HEK293T (cell line): Measurements from ENCODE around the gene HLCS.
"Not testable (repeated sequence)": the region's sequence is repeated elsewhere in the genome, so short reads cannot be mapped to it uniquely, and the experiment has no call there.

ENCODE experiments used
- CTCF ChIA-PET: fragments of 350-600 bp; formaldehyde crosslinking; extraction: SDS; loops from one replicate; lab custom pipeline; 2021; ENCODE audit warnings: antibody characterized with exemption, inconsistent platforms; lab: Yijun Ruan, JAX
- POLR2A ChIA-PET: fragments of 350-600 bp; formaldehyde crosslinking; extraction: SDS; loops from one replicate; lab custom pipeline; 2020; ENCODE audit warnings: antibody characterized with exemption, inconsistent platforms; lab: Yijun Ruan, JAX
- DNase-seq: peaks from one replicate; pipeline ENCODE4 v3.0.0; 2012; ENCODE audit warnings: mixed read lengths; ENCODE audit errors: extremely low spot score
- ARNT ChIP-seq: fragments of 450-650 bp; IDR thresholded peaks from 2 replicates; pipeline ENCODE4 v1.6.1; 2017; ENCODE audit warnings: mild to moderate bottlenecking
- BHLHE40 ChIP-seq: fragments of 450-650 bp; IDR thresholded peaks from 2 replicates; pipeline ENCODE4 v1.6.1; 2016; ENCODE audit warnings: mild to moderate bottlenecking, moderate library complexity, borderline replicate concordance
- CTBP1 ChIP-seq: fragments of 450-650 bp; IDR thresholded peaks from 2 replicates; pipeline ENCODE4 v1.6.1; 2016; ENCODE audit warnings: borderline replicate concordance
- ELF4 ChIP-seq: fragments of 450-650 bp; IDR thresholded peaks from 2 replicates; pipeline ENCODE4 v1.6.1; 2017; ENCODE audit warnings: antibody characterized with exemption
- FOXA1 ChIP-seq: fragments of 450-650 bp; IDR thresholded peaks from 2 replicates; pipeline ENCODE4 v1.6.1; 2016; ENCODE audit warnings: mild to moderate bottlenecking
- FOXK2 ChIP-seq: fragments of 450-650 bp; IDR thresholded peaks from 2 replicates; pipeline ENCODE4 v1.6.1; 2016; ENCODE audit warnings: mild to moderate bottlenecking
- FOXM1 ChIP-seq: fragments of 450-650 bp; IDR thresholded peaks from 2 replicates; pipeline ENCODE4 v1.6.1; 2017; ENCODE audit warnings: mild to moderate bottlenecking, borderline replicate concordance
- HDGF ChIP-seq: fragments of 450-650 bp; IDR thresholded peaks from 2 replicates; pipeline ENCODE4 v1.6.1; 2017; ENCODE audit warnings: antibody characterized with exemption, borderline replicate concordance
- L3MBTL2 ChIP-seq: fragments of 450-650 bp; conservative IDR thresholded peaks from 2 replicates; pipeline ENCODE4 v1.6.1; 2016; ENCODE audit warnings: mild to moderate bottlenecking
- LEF1 ChIP-seq: fragments of 450-650 bp; IDR thresholded peaks from 2 replicates; pipeline ENCODE4 v1.6.1; 2017; ENCODE audit warnings: mild to moderate bottlenecking, borderline replicate concordance
- NFRKB ChIP-seq: fragments of 450-650 bp; IDR thresholded peaks from 2 replicates; pipeline ENCODE4 v1.6.1; 2016; ENCODE audit warnings: mild to moderate bottlenecking, moderate library complexity
- PKNOX1 ChIP-seq: fragments of 450-650 bp; IDR thresholded peaks from 2 replicates; pipeline ENCODE4 v1.6.1; 2016
- SP1 ChIP-seq: fragments of 450-650 bp; IDR thresholded peaks from 2 replicates; pipeline ENCODE4 v1.6.1; 2017
- SUZ12 ChIP-seq: fragments of 450-650 bp; IDR thresholded peaks from 2 replicates; pipeline ENCODE4 v1.6.1; 2016; ENCODE audit warnings: mild to moderate bottlenecking
- TARDBP ChIP-seq: fragments of 450-650 bp; IDR thresholded peaks from 2 replicates; pipeline ENCODE4 v1.6.1; 2016
- ZNF384 ChIP-seq: fragments of 450-650 bp; IDR thresholded peaks from 2 replicates; pipeline ENCODE4 v1.6.1; 2016

The HLCS gene

GRCh38 chr21:36966066-36966820 lies at the start of gene HLCS:
Gene HLCS (minus strand): TSS chr21:36966669. CDS start chr21:36966638, 31 bp downstream.
- ChIA-PET POLR2A (interaction anchor here (0.8 to 1.3 kb wide), 7 partner anchors 8 to 40 kb away, joined by 3 to 4 read pairs (median 3); partner anchors contain the start of gene RIPPLY3), CTCF (interaction anchor here (0.6 to 1.7 kb wide), 7 partner anchors 11 to 650 kb away, joined by 3 to 4 read pairs (median 3); no protein-coding TSS in a partner anchor)
- TF ChIP-seq L3MBTL2, result peak; percentile 27; the same call in 1 of the 2 replicates
- 0 out of 2 replicates have a peak, but pooled peaks have one; percentile 34 for TF ChIP-seq ARNT
- no peak for TF ChIP-seq CTBP1
- peak; percentile 50; the same call in 1 of the 2 replicates for TF ChIP-seq PKNOX1
- peak; percentile 74 for DNase-seq

- DNase-seq, result peak; percentile 95
- no peak for TF ChIP-seq BHLHE40
- no peak for TF ChIP-seq SUZ12
- TF ChIP-seq L3MBTL2, result no peak
- TF ChIP-seq HDGF, result no peak
- TF ChIP-seq CTBP1, result no peak
- TF ChIP-seq ARNT, result 0 out of 2 replicates have a peak, but pooled peaks have one; percentile 7
- CTCF ChIA-PET, result interaction anchor here (0.8 to 1.4 kb wide), 3 partner anchors 9 to 44 kb away, joined by 3 to 6 read pairs (median 3); partner anchors contain the start of gene HLCS
- POLR2A ChIA-PET, result interaction anchor here (0.6 to 2.9 kb wide), 4 partner anchors 10 to 73 kb away, joined by 3 to 9 read pairs (median 3); no protein-coding TSS in a partner anchor
These were observed 43.4 kb upstream of the HLCS start for GRCh38 chr21:37009740-37010341.

- CTCF ChIA-PET, result interaction anchor here (1.5 kb wide), 1 partner anchor 19 kb away, joined by 4 read pairs; no protein-coding TSS in a partner anchor
- no peak for DNase-seq
- no peak for TF ChIP-seq HDGF
- TF ChIP-seq CTBP1, result no peak
- TF ChIP-seq TARDBP, result no peak
- POLR2A ChIA-PET, result no interaction called here
These were observed 42.3 kb upstream of the HLCS start for GRCh38 chr21:37008724-37009123.

- CTCF ChIA-PET, result interaction anchor here (0.7 kb wide), 1 partner anchor 249 kb away, joined by 3 read pairs; no protein-coding TSS in a partner anchor
- POLR2A ChIA-PET, result interaction anchor here (0.7 kb wide), 1 partner anchor 41 kb away, joined by 3 read pairs; no protein-coding TSS in a partner anchor
- no peak for TF ChIP-seq TARDBP
- TF ChIP-seq SP1, result no peak
- no peak for TF ChIP-seq NFRKB
- no peak for TF ChIP-seq ZNF384
- no peak for TF ChIP-seq HDGF
- no peak for TF ChIP-seq FOXA1
- TF ChIP-seq L3MBTL2, result no peak; the same call in 1 of the 2 replicates
- no peak for TF ChIP-seq FOXM1
- TF ChIP-seq BHLHE40, result no peak
- TF ChIP-seq FOXK2, result no peak
- TF ChIP-seq CTBP1, result no peak
- TF ChIP-seq ELF4, result no peak
- no peak for TF ChIP-seq ARNT
- TF ChIP-seq PKNOX1, result no peak
- no peak for TF ChIP-seq SUZ12
- no peak for TF ChIP-seq LEF1
- DNase-seq, result peak; percentile 41
These were observed 40.2 kb upstream of the HLCS start, which contains the start of gene RIPPLY3 for GRCh38 chr21:37006486-37007291. Gene RIPPLY3 (plus strand): TSS chr21:37006702. CDS start chr21:37006773, 71 bp downstream.

- no peak for TF ChIP-seq CTBP1
- TF ChIP-seq HDGF, result no peak
- no peak for TF ChIP-seq BHLHE40
- no peak for TF ChIP-seq SP1
- TF ChIP-seq FOXM1, result no peak
- no peak for TF ChIP-seq L3MBTL2
- TF ChIP-seq ELF4, result no peak
- no peak for TF ChIP-seq ZNF384
- no peak for TF ChIP-seq ARNT
- no peak for TF ChIP-seq FOXK2
- no peak for TF ChIP-seq FOXA1
- no peak for TF ChIP-seq NFRKB
- TF ChIP-seq LEF1, result no peak
- ChIA-PET POLR2A (no interaction called here), CTCF (no interaction called here)
- DNase-seq, result no peak
These were observed 39.3 kb upstream of the HLCS start for GRCh38 chr21:37005548-37006485.

GRCh38 chr21:37003917-37004316 lies 37.4 kb upstream of the HLCS start:
- CTCF ChIA-PET, result interaction anchor here (0.6 kb wide), 1 partner anchor 79 kb away, joined by 3 read pairs; no protein-coding TSS in a partner anchor
- DNase-seq, POLR2A ChIA-PET: not testable (repeated sequence)

- CTCF ChIA-PET, POLR2A ChIA-PET: not testable (repeated sequence)
These were observed 36.4 kb upstream of the HLCS start for GRCh38 chr21:37002851-37003250.

More at GRCh38 chr21:37002851-37003250, 36.4 kb upstream of the HLCS start:
- DNase-seq, result not testable (repeated sequence)
